Neuronal stem cell (in vitro differentiated cells): ENCODE measurements around the gene HCCS. TPM values are rescaled to one million over a fixed set of nuclear protein-coding genes. Genes with fewer than 3 reads are reported as not detected.

ENCODE experiments used
- DNase-seq: peaks from one replicate; pipeline ENCODE4 v3.0.0-alpha.2; 2013; ENCODE audit warnings: low spot score
- H2AFZ ChIP-seq: one replicate; pipeline ENCODE4 v1.6.1; 2013; ENCODE audit warnings: mild to moderate bottlenecking, low read length, inconsistent platforms
- H2AK5ac ChIP-seq: 2 replicates; pipeline ENCODE4 v1.6.1; 2013; ENCODE audit warnings: low read depth, mild to moderate bottlenecking, inconsistent platforms, low read length, moderate library complexity, mixed read lengths
- H2BK120ac ChIP-seq: 2 replicates; pipeline ENCODE4 v1.6.1; 2013; ENCODE audit warnings: low read depth, mild to moderate bottlenecking, inconsistent platforms, low read length, moderate library complexity, mixed read lengths
- H2BK12ac ChIP-seq: one replicate; pipeline ENCODE4 v1.6.1; 2013; ENCODE audit warnings: low read length, inconsistent platforms
- H2BK15ac ChIP-seq: 2 replicates; pipeline ENCODE4 v1.6.1; 2013; ENCODE audit warnings: mild to moderate bottlenecking, low read length, inconsistent platforms, mixed read lengths
- H2BK5ac ChIP-seq: one replicate; pipeline ENCODE4 v1.6.1; 2013; ENCODE audit warnings: inconsistent platforms, mild to moderate bottlenecking, low read length, moderate library complexity
- H3K14ac ChIP-seq: one replicate; pipeline ENCODE4 v1.6.1; 2013; ENCODE audit warnings: low read length, inconsistent platforms
- H3K18ac ChIP-seq: 2 replicates; pipeline ENCODE4 v1.6.1; 2013; ENCODE audit warnings: low read length, inconsistent platforms
- H3K23ac ChIP-seq: 2 replicates; pipeline ENCODE4 v1.6.1; 2013; ENCODE audit warnings: low read depth, mild to moderate bottlenecking, mixed read lengths, low read length, inconsistent platforms; ENCODE audit not compliant: poor library complexity
- H3K27ac ChIP-seq: replicated peaks from 3 replicates; pipeline ENCODE4 v1.5.1; 2013; ENCODE audit warnings: low read length, inconsistent platforms
- H3K27me3 ChIP-seq, 3 experiments: 2 replicates each; pipeline ENCODE4 v1.6.1; 2013; ENCODE audit warnings: low read length in 3 of 3, mild to moderate bottlenecking in 2 of 3, inconsistent platforms in 1 of 3, low read depth in 1 of 3, mixed read lengths in 1 of 3, moderate library complexity in 1 of 3; ENCODE audit not compliant: control insufficient read depth in 3 of 3, insufficient read depth in 3 of 3
- H3K36me3 ChIP-seq, 2 donors: replicated peaks in 1 of 2; 2 replicates each; pipeline ENCODE4 v1.6.1; 2013; ENCODE audit warnings: low read length in 2 of 2; ENCODE audit not compliant: control insufficient read depth in 2 of 2, insufficient read depth in 2 of 2
- H3K4ac ChIP-seq: 2 replicates; pipeline ENCODE4 v1.6.1; 2013; ENCODE audit warnings: inconsistent platforms, mild to moderate bottlenecking, low read length, moderate library complexity
- H3K4me1 ChIP-seq, 2 donors: 1 replicate in 1 of 2; 2 replicates in 1 of 2; pipeline ENCODE4 v1.6.1; 2013; ENCODE audit warnings: low read length in 2 of 2, low read depth in 1 of 2; ENCODE audit not compliant: control insufficient read depth in 2 of 2, insufficient read depth in 1 of 2
- H3K4me2 ChIP-seq: one replicate; pipeline ENCODE4 v1.6.1; 2013; ENCODE audit warnings: mild to moderate bottlenecking, low read length, inconsistent platforms; ENCODE audit not compliant: insufficient read depth, poor library complexity, severe bottlenecking
- H3K4me3 ChIP-seq, 2 donors: 2 replicates each; pipeline ENCODE4 v1.5.1; 2013; ENCODE audit warnings: low read length in 2 of 2, mild to moderate bottlenecking in 2 of 2, inconsistent platforms in 1 of 2, moderate library complexity in 1 of 2
- H3K79me1 ChIP-seq: one replicate; pipeline ENCODE4 v1.6.1; 2013; ENCODE audit warnings: low read depth, mild to moderate bottlenecking, inconsistent platforms, low read length, moderate library complexity
- H3K9ac ChIP-seq: one replicate; pipeline ENCODE4 v1.6.1; 2013; ENCODE audit warnings: mild to moderate bottlenecking, low read depth, low read length, inconsistent platforms; ENCODE audit not compliant: poor library complexity
- H3K9me3 ChIP-seq, 2 donors: replicated peaks in 1 of 2; 2 replicates each; pipeline versions ENCODE3 to v1.6.1; 2013; ENCODE audit warnings: low read length in 2 of 2, mild to moderate bottlenecking in 2 of 2, inconsistent platforms in 1 of 2, low read depth in 1 of 2, mixed read lengths in 1 of 2, moderate library complexity in 1 of 2; ENCODE audit not compliant: control insufficient read depth in 2 of 2, insufficient read depth in 1 of 2
- H4K8ac ChIP-seq: one replicate; pipeline ENCODE4 v1.6.1; 2013; ENCODE audit warnings: low read depth, mild to moderate bottlenecking, inconsistent platforms, low read length, moderate library complexity
- H4K91ac ChIP-seq: one replicate; pipeline ENCODE4 v1.6.1; 2013; ENCODE audit warnings: low read length, low read depth, mild to moderate bottlenecking, inconsistent platforms; ENCODE audit not compliant: poor library complexity
- WGBS, 2 donors: extraction: QIAGEN DNeasy Blood & Tissue Kit; methylation state at CpG; one replicate each; pipeline ENCODE4 v1.1.7; 2013; ENCODE audit warnings: missing lambda C conversion rate in 2 of 2, mixed read lengths in 1 of 2; ENCODE audit not compliant: insufficient read length in 2 of 2, insufficient replicate concordance in 1 of 2; ENCODE audit errors: extremely low coverage in 2 of 2; 5-methylcytosine and 5-hydroxymethylcytosine counted together
- polyA plus RNA-seq, 2 experiments: library from polyadenylated mRNA; stranded (reverse); fragments of 200-250 nt; gene quantifications; one replicate each; pipeline ENCODE4 v1.2.3, GENCODE V29; 2013

Gene HCCS
- 20.8 TPM for polyA plus RNA-seq (2013, experiment 1 of 2)
- polyA plus RNA-seq (2013, experiment 2 of 2): 19.9 TPM

DNA sequence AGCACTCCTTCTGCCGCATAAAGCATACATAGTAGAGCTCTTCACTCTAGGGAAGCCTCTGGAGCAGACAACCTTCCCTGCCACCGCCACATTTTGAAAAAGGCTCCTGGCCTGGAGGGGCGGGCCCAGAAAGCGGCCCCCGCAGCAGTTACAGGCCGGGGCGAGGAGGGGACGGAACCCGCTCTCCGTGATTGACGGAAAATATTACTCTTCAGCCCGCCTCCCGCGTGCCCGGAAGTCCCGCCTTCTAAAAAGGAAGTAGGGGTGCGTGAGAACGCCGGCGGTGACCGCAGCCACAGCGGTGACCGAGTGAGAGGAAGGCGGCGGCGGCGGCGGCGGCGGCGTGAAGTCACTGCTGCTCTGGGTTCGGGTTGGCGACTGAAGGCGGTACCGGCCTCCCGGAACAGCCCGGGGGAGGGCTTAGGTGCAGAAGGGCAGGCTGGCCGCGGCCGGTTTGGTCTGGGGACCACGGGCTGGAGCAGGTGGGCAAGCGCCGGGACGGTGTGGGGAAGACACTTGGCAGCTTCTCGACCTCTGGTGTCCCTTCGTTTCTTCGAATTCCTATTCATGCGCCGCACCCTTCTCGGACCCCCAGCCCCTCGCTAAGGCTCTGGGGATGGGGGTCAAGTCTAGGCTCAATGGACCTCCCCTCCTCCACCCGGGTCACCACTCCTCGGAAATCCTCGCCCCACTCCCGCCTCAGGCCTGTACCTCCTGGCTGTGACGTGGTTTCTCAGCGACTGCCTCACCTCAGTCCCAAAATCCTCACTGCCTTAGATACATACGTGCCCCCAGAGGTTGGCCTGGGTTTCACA lies at the start of gene HCCS:
TSS of gene HCCS (plus strand) at position 296 of the 815 bp plus-strand sequence. CDS start 729 bp downstream, outside the sequence.
- Histone ChIP-seq H3K9me3 (no peaks in the 10 kb centered on the region), H3K18ac (peak within 1 kb of the TSS; percentile 90), H2BK15ac (no peak within 1 kb of the TSS), H3K14ac (peak within 1 kb of the TSS; percentile 71), H4K91ac (no peak within 1 kb of the TSS), H3K27ac (no peak within 1 kb of the TSS), H3K9ac (peak within 1 kb of the TSS; percentile 91), H4K8ac (no peak within 1 kb of the TSS), H2AFZ (peak within 1 kb of the TSS; percentile 87), H3K23ac (peak within 1 kb of the TSS; percentile 91), H2AK5ac (no peak within 1 kb of the TSS), H3K27me3 (no peaks in the 10 kb centered on the region), H3K36me3 (peaks cover 7 to 41% of the 10 kb centered on the region in 2 donors), H2BK5ac (no peak within 1 kb of the TSS), H3K4ac (no peak within 1 kb of the TSS), H2BK12ac (no peak within 1 kb of the TSS), H2BK120ac (no peak within 1 kb of the TSS), H3K4me3 (peak within 1 kb of the TSS; percentile 79 to 94), H3K4me1 (peaks cover 0 to 2% of the 10 kb centered on the region in 2 donors), H3K4me2 (peak within 1 kb of the TSS; percentile 49), H3K79me1 (peaks cover 2% of the 10 kb centered on the region)
- no CpG with 5 or more reads among the region's 58 CpGs for WGBS, 2 donors
- DNase-seq: peak; percentile 53

DNA sequence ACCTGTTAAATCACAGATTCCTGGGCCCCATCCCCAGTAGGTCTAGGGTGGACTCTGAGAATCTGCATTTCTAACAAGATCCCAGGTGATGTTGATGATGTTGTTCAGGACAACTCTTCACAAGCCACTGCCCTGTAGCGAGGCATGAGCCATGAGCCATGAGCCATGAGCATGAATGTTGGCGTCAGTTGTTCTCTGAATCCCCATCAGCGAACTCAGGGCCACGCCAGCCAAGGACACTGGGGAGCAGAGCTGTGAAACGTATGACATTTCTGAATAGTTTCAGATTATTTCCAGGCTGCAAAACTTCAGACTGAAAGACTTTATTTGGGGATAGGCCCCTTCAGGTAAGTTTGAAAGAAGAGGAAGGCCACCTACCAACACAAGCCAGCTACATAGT lies 46.9 kb upstream of the HCCS start:
- Histone ChIP-seq H4K8ac (no peak overlapping the region), H3K27me3 (no peaks in the 10 kb centered on the region), H2AFZ (no peak overlapping the region), H2BK15ac (no peak overlapping the region), H3K9ac (no peak overlapping the region), H3K4me1 (no peaks in the 10 kb centered on the region), H4K91ac (no peak overlapping the region), H3K36me3 (no peaks in the 10 kb centered on the region), H3K9me3 (no peaks in the 10 kb centered on the region), H3K4ac (no peak overlapping the region), H3K18ac (no peak overlapping the region), H2BK12ac (no peak overlapping the region), H3K4me3 (no peak overlapping the region), H3K14ac (no peak overlapping the region), H3K23ac (no peak overlapping the region), H3K79me1 (no peaks in the 10 kb centered on the region), H3K4me2 (no peak overlapping the region), H2BK5ac (no peak overlapping the region), H2BK120ac (no peak overlapping the region), H3K27ac (no peak overlapping the region), H2AK5ac (no peak overlapping the region)
- no CpG with 5 or more reads among the region's 5 CpGs for WGBS, 2 donors
- no peak for DNase-seq

DNA sequence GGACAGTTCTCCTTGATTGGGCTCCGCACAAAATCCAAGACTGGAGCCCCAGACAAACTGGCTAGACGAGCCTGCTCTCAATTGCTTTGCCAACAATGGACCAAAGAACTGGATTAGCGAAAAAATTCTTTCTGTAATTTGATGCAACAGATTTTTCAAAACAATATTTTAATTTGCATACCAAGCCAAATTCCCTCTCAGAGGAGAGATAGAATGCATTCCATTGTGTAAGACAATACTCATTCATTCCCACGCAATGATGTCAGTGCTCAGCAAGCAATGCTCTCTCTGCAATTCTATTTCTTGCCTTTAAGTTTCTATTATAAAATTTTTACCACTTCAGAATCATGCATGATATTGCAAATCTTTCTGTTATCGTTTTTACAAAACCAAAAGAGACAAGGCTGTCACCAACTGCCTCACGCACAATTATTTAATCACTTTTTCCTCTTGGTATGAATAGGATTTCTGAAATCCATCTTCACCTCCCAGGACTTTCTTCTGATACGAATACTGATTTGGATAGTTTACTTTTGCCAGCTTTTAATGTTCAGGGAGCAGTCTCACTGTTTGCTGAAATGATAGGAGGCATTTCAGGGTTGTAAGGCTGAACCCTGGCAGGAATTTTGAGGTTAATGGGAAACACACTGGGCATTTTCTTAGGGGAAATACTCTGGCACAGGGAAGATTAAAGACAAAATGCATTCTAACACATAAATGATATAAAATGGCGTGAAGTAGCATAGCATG lies 46.1 kb upstream of the HCCS start:
- no peak overlapping the region for H3K23ac ChIP-seq
- H3K4me3 ChIP-seq: no peak overlapping the region
- no CpG with 5 or more reads among the region's 8 CpGs for WGBS, 2 donors
- H2AFZ ChIP-seq: no peak overlapping the region
- H4K91ac ChIP-seq: no peak overlapping the region
- H3K18ac ChIP-seq: no peak overlapping the region
- no peak overlapping the region for H2BK15ac ChIP-seq
- no peak overlapping the region for H3K14ac ChIP-seq
- H3K36me3 ChIP-seq: no peaks in the 10 kb centered on the region
- no peak overlapping the region for H4K8ac ChIP-seq
- no peak overlapping the region for H3K4ac ChIP-seq
- H2BK120ac ChIP-seq: no peak overlapping the region
- H3K27me3 ChIP-seq: no peaks in the 10 kb centered on the region
- H2BK12ac ChIP-seq: no peak overlapping the region
- H3K9me3 ChIP-seq: no peaks in the 10 kb centered on the region
- no peak overlapping the region for H3K9ac ChIP-seq
- H3K4me2 ChIP-seq: no peak overlapping the region
- H3K79me1 ChIP-seq: no peaks in the 10 kb centered on the region
- no peak for DNase-seq
- no peaks in the 10 kb centered on the region for H3K4me1 ChIP-seq
- no peak overlapping the region for H2AK5ac ChIP-seq
- no peak overlapping the region for H2BK5ac ChIP-seq
- no peak overlapping the region for H3K27ac ChIP-seq

DNA sequence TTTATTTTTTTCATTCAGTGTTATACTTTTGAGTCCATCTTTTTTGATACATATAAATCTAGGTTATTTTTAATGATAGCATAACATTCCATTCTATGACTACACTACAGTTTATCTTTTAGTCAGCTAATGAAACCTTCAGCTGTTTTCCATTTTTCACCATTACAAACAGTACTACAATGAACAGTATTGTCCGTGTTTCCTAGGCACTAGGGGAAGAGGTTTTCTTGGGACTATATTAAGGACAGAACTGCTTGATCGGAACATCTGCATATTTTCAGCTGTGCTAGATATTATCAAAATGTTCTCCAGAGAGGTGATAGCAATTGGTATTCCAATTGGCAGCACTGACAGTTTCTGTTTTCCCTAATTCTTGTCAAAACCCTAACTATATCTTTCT lies 44.3 kb upstream of the HCCS start:
- H3K23ac ChIP-seq: no peak overlapping the region
- no peak overlapping the region for H3K14ac ChIP-seq
- no peaks in the 10 kb centered on the region for H3K36me3 ChIP-seq
- H3K9me3 ChIP-seq: no peaks in the 10 kb centered on the region
- H3K4me2 ChIP-seq: no peak overlapping the region
- no peaks in the 10 kb centered on the region for H3K27me3 ChIP-seq
- H4K8ac ChIP-seq: no peak overlapping the region
- H3K4me3 ChIP-seq: no peak overlapping the region
- H2BK120ac ChIP-seq: no peak overlapping the region
- H3K18ac ChIP-seq: no peak overlapping the region
- no peak overlapping the region for H3K9ac ChIP-seq
- no CpG with 5 or more reads among the region's 2 CpGs for WGBS, 2 donors
- DNase-seq: no peak
- H2BK15ac ChIP-seq: no peak overlapping the region
- no peak overlapping the region for H2AFZ ChIP-seq
- H2AK5ac ChIP-seq: no peak overlapping the region
- H3K4ac ChIP-seq: no peak overlapping the region
- no peaks in the 10 kb centered on the region for H3K4me1 ChIP-seq
- H3K27ac ChIP-seq: no peak overlapping the region
- no peak overlapping the region for H4K91ac ChIP-seq
- H2BK5ac ChIP-seq: no peak overlapping the region
- no peak overlapping the region for H2BK12ac ChIP-seq
- H3K79me1 ChIP-seq: no peaks in the 10 kb centered on the region
